ENCODE results near the gene UTF1. TPM values are rescaled to one million over a fixed set of nuclear protein-coding genes. Genes with fewer than 3 reads are reported as not detected.

UTF1 gene
- polyA plus RNA-seq, 6 donors from 2014 or later: 0.23 to 0.61 (median 0.27) TPM; not detected in 1

GRCh38 chr10:133281084-133281483, 51.1 kb downstream of the UTF1 start:
- Mint-ChIP-seq H3K27ac (peak overlapping the region in 1 of 6 donors; percentile 62), H3K27me3 (no peaks in the 10 kb centered on the region), H3K4me3 (no peak overlapping the region), H3K9me3 (no peaks in the 10 kb centered on the region), H3K36me3 (peaks cover 0 to 31% of the 10 kb centered on the region in 2 donors), H3K4me1 (peaks cover 17 to 32% (median 23%) of the 10 kb centered on the region in 3 donors)
- ATAC-seq (ENCODE audit: low read depth in 2 of 2) (no peak), DNase-seq (no peak)

Other genes with a start within 250 kb of the UTF1 start
- gene ADGRA1, start 142.3 kb upstream of the UTF1 start, polyA plus RNA-seq (ENCODE audit: low read depth in 6 of 6): not detected
- under 1 TPM in 3 of 6 donors, not detected in 3; 0.04 to 0.08 (median 0.08) TPM for gene KNDC1, start 70.0 kb upstream of the UTF1 start, polyA plus RNA-seq (ENCODE audit: low read depth in 6 of 6)
- under 1 TPM in 5 of 6 donors, not detected in 1; 0.12 to 0.23 (median 0.16) TPM for gene VENTX, start 7.6 kb downstream of the UTF1 start, polyA plus RNA-seq (ENCODE audit: low read depth in 6 of 6)
- 10 to 100 TPM; 30.0 to 56.1 (median 34.6) TPM for gene ADAM8, start 46.7 kb downstream of the UTF1 start, polyA plus RNA-seq (ENCODE audit: low read depth in 6 of 6)
- 10 to 100 TPM; 19.6 to 36.2 (median 25.9) TPM for gene TUBGCP2, start 78.7 kb downstream of the UTF1 start, polyA plus RNA-seq (ENCODE audit: low read depth in 6 of 6)
- 10 to 100 TPM; 60.6 to 86.0 (median 75.6) TPM for gene ZNF511, start 78.7 kb downstream of the UTF1 start, polyA plus RNA-seq (ENCODE audit: low read depth in 6 of 6)
- gene CALY, start 106.7 kb downstream of the UTF1 start, polyA plus RNA-seq (ENCODE audit: low read depth in 6 of 6): not detected
- gene PRAP1, start 117.2 kb downstream of the UTF1 start, polyA plus RNA-seq (ENCODE audit: low read depth in 6 of 6): not detected
- 10 to 100 TPM; 31.3 to 46.5 (median 42.0) TPM for gene FUOM, start 127.8 kb downstream of the UTF1 start, polyA plus RNA-seq (ENCODE audit: low read depth in 6 of 6)
- 100 to 1,000 TPM in 4 of 6 donors, 10 to 100 TPM in 2; 89.3 to 121 (median 110) TPM for gene ECHS1, start 143.1 kb downstream of the UTF1 start, polyA plus RNA-seq (ENCODE audit: low read depth in 6 of 6)
- 10 to 100 TPM; 45.3 to 63.2 (median 53.5) TPM for gene PAOX, start 149.0 kb downstream of the UTF1 start, polyA plus RNA-seq (ENCODE audit: low read depth in 6 of 6)
- gene MTG1, start 163.9 kb downstream of the UTF1 start, polyA plus RNA-seq (ENCODE audit: low read depth in 6 of 6): 10 to 100 TPM; 41.1 to 82.6 (median 47.3) TPM
- gene SPRN, start 194.4 kb downstream of the UTF1 start, polyA plus RNA-seq (ENCODE audit: low read depth in 6 of 6): under 1 TPM in 5 of 6 donors, not detected in 1; 0.28 to 0.68 (median 0.39) TPM
- under 1 TPM in 1 of 6 donors, not detected in 5; 0.08 TPM for gene SCART1, start 223.7 kb downstream of the UTF1 start, polyA plus RNA-seq (ENCODE audit: low read depth in 6 of 6)

Measured in naive B cell (primary cell).